ENCODE results near the gene CYP21A2.
"Not testable (repeated sequence)": the region's sequence is repeated elsewhere in the genome, so short reads cannot be mapped to it uniquely, and the experiment has no call there.

DNA sequence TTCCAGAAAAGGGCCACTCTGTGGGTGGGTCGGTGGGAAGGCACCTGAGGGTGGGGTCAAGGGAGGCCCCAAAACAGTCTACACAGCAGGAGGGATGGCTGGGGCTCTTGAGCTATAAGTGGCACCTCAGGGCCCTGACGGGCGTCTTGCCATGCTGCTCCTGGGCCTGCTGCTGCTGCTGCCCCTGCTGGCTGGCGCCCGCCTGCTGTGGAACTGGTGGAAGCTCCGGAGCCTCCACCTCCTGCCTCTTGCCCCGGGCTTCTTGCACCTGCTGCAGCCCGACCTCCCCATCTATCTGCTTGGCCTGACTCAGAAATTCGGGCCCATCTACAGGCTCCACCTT, 32.7 kb upstream of the CYP21A2 start:
- not testable (repeated sequence) for TF ChIP-seq EZH2phosphoT487 (IDR thresholded peaks at IDR 0.05; ENCODE audit: insufficient read depth, low read depth); EZH2 (IDR thresholded peaks at IDR 0.05; ENCODE audit: insufficient read depth, poor library complexity, severe bottlenecking)

Measured in GM23248 (cell line).